HEK293T (cell line): Measurements from ENCODE around the gene AHR.

Experiments
- BHLHE40 ChIP-seq: fragments of 450-650 bp; IDR thresholded peaks from 2 replicates; pipeline ENCODE4 v1.6.1; 2016; ENCODE audit warnings: mild to moderate bottlenecking, moderate library complexity, borderline replicate concordance
- HDGF ChIP-seq: fragments of 450-650 bp; IDR thresholded peaks from 2 replicates; pipeline ENCODE4 v1.6.1; 2017; ENCODE audit warnings: antibody characterized with exemption, borderline replicate concordance
- L3MBTL2 ChIP-seq: fragments of 450-650 bp; conservative IDR thresholded peaks from 2 replicates; pipeline ENCODE4 v1.6.1; 2016; ENCODE audit warnings: mild to moderate bottlenecking
- SP1 ChIP-seq: fragments of 450-650 bp; IDR thresholded peaks from 2 replicates; pipeline ENCODE4 v1.6.1; 2017
- ZNF384 ChIP-seq: fragments of 450-650 bp; IDR thresholded peaks from 2 replicates; pipeline ENCODE4 v1.6.1; 2016

- no peak for TF ChIP-seq SP1
- TF ChIP-seq HDGF, result no peak
- no peak for TF ChIP-seq BHLHE40
- TF ChIP-seq L3MBTL2, result peak; percentile 65
- no peak for TF ChIP-seq ZNF384
These were observed at the start of gene AHR for GRCh38 chr7:17298102-17298839.
